ENCODE data around the gene PIK3CB.

The PIK3CB gene

DNA sequence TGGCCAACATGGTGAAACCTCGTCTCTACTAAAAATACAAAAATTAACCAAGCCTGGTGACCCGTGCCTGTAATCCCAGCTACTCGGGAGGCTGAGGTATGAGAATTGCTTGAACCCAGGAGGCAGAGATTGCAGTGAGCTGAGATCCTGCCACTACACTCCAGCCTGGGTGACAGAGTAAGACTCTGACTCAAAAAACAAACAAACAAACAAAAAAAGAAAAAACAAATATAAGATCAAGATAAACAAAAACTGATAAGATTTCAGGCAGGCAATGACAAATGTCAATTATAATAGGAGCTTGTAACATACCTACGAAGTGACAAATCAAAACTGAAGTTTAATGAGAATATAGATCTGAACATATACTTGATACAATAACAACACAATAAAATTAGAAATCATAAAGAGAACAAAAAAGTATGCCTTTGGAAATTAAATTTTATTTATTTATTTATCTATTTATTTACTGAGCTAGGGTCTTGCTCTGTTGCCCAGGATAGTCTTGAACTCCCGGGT lies 155.8 kb downstream of the PIK3CB start:
- H3K4me3 ChIP-seq (ENCODE audit: low read length) = no peak overlapping the region
- TF ChIP-seq, protein P1, sequence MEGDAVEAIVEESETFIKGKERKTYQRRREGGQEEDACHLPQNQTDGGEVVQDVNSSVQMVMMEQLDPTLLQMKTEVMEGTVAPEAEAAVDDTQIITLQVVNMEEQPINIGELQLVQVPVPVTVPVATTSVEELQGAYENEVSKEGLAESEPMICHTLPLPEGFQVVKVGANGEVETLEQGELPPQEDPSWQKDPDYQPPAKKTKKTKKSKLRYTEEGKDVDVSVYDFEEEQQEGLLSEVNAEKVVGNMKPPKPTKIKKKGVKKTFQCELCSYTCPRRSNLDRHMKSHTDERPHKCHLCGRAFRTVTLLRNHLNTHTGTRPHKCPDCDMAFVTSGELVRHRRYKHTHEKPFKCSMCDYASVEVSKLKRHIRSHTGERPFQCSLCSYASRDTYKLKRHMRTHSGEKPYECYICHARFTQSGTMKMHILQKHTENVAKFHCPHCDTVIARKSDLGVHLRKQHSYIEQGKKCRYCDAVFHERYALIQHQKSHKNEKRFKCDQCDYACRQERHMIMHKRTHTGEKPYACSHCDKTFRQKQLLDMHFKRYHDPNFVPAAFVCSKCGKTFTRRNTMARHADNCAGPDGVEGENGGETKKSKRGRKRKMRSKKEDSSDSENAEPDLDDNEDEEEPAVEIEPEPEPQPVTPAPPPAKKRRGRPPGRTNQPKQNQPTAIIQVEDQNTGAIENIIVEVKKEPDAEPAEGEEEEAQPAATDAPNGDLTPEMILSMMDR (conservative IDR thresholded peaks at IDR 0.05; ENCODE audit: low read length) = no peak
- DNase-seq (ENCODE audit: low read depth) = no peak

DNA sequence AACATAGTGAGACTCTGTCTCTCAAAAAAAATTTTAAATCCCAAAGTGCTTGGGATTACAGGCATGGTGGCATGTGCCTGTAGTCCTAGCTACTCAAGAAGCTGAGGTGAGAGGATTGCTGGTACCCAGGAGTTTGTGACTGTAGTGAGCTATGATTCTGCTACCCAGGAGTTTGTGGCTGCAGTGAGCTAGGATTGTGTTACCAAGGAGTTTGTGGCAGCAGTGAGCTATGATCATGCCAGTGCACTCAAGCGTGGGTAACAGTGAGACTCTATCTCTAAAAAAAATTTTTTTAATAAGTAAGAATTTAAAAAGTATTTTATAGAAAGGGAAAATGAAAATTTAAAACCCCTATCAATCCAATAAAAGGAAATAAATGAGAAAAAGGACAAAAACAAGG lies 156.6 kb downstream of the PIK3CB start:
- TF ChIP-seq, protein P1 (conservative IDR thresholded peaks at IDR 0.05; ENCODE audit: low read length) = no peak
- no peak overlapping the region for H3K4me3 ChIP-seq (ENCODE audit: low read length)
- no peak for DNase-seq (ENCODE audit: low read depth)

DNA sequence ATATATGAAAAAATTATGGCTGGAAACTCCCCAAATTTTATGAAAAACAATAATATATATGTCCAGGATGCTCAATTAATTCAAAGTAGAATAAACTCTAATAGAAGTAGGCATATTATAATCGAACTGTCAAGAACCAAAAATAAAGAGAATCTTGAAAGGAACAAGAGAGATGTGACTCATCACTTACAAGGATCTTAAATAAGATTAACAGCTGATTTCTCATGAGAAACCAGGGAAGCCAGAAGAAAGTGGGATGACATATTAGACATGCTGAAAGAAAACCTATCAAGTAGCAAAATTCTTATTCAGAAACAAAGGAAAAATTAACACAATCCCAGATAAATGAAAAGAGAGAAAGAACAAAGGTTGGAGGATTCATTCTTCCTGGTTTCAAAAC lies 159.3 kb downstream of the PIK3CB start:
- TF ChIP-seq, protein P1 (conservative IDR thresholded peaks at IDR 0.05; ENCODE audit: low read length) = no peak
- peak; percentile 16 for DNase-seq (ENCODE audit: low read depth)
- no peak overlapping the region for H3K4me3 ChIP-seq (ENCODE audit: low read length)

DNA sequence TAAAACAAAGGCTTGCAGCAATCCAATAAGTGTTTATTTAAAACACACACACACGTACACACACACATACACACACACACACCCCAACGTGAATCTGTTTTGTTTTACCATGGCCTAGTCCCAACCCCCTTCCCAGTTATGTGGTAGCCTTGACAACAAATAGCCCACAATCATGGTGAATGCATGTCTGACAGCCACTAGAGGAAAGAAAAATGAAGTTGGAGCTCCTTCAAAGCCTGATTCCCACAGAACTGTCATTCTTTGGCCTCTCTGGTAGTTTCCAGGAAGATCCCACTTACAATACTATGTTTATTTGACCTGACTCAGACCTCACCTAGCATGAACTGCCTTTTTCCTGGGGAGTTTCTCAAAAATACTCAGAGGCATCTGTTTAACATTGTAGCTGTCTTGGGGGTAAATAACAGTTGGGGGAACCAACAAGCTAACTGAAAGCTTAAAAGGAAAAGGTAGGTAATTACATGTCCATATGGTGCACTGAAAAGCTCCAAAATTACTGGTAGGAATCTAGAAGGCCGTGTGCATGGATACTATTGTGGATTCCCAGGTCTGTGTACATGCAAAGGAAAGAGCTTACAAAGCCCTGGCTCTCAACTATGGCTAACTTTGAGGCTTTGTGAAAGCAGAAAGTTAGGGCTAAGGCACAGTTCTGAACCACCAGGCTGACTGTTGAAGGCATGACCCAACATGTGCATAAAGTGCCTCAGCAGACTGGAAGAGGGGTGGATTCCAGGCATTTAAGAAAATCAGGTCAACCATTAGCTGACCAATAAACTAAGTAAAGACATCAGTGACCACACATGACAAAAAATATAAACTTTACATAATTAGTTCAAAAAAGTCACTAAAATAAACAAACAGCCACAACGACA lies 160.8 kb downstream of the PIK3CB start:
- TF ChIP-seq, protein P1 (conservative IDR thresholded peaks at IDR 0.05; ENCODE audit: low read length) = no peak
- DNase-seq (ENCODE audit: low read depth) = peak; percentile 87
- H3K4me3 ChIP-seq (ENCODE audit: low read length) = no peak overlapping the region

DNA sequence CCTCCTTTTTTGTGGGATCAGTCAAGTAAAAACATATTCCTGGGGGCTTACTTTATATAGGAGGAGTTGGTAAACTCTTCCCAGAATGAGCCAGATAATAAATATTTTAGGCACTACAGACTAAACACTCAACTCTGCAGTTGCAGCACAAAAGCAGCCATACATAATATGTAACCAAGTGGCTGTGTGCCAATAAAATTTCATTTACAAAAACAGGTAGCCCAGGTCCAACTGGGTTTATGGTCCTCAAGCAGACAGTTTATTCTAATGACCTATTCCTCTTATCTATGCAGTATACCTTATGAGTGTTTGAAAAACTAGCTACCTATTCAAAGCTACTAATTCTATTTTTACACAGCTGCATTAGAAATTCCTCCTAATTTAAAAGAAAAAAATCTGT lies 164.3 kb downstream of the PIK3CB start:
- TF ChIP-seq, protein P1 (conservative IDR thresholded peaks at IDR 0.05; ENCODE audit: low read length) = no peak
- DNase-seq (ENCODE audit: low read depth) = no peak
- no peak overlapping the region for H3K4me3 ChIP-seq (ENCODE audit: low read length)

DNA sequence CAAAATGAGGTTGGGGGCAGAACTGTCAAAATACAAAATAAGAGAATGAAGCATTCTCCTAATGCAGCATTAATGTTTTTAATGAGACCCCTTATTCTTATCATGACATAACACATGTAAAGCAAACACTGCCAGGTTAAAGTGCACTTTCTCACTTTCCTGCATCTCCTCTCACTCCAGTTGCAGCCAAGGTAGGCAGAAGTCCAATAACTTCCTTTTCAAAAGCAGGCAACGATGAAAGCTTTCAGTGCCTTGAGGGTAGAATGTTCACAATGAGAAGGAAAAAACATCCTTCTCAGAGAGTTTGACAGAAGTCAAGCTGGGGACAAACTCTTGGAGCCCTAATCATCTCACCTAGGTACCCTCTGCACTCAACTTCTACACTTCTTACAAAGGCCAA lies 166.6 kb downstream of the PIK3CB start:
- TF ChIP-seq, protein P1 (conservative IDR thresholded peaks at IDR 0.05; ENCODE audit: low read length) = no peak
- DNase-seq (ENCODE audit: low read depth) = no peak
- no peak overlapping the region for H3K4me3 ChIP-seq (ENCODE audit: low read length)

DNA sequence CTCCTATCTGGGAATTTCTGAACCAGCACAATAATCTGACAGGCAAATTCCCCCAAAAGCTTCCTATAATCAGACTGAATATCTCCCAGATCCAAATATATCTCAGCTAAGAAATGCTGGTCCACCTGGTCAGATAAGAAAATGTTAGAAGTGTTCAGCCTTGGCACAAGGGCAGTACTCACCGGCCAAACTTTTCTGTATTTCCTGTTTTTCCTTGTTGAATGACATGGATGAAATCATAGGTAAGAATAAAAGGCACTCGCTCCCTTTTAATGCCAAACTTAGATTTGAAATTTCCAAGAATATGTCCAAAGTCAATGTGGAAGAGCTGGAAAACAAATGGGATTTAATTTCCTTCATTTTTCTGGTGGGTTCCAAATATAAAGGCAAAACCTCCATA lies 177.2 kb downstream of the PIK3CB start:
- no peak overlapping the region for H3K4me3 ChIP-seq (ENCODE audit: low read length)
- TF ChIP-seq, protein P1 (conservative IDR thresholded peaks at IDR 0.05; ENCODE audit: low read length) = no peak
- DNase-seq (ENCODE audit: low read depth) = no peak
